ENCODE measurements around the gene MRPS2. TPM values are rescaled to one million over a fixed set of nuclear protein-coding genes. Genes with fewer than 3 reads are reported as not detected.

The MRPS2 gene
- total and polyA plus RNA-seq, 2 of the 4 experiments (the other 2 are of a cell fraction): 53.1 to 104 TPM

DNA sequence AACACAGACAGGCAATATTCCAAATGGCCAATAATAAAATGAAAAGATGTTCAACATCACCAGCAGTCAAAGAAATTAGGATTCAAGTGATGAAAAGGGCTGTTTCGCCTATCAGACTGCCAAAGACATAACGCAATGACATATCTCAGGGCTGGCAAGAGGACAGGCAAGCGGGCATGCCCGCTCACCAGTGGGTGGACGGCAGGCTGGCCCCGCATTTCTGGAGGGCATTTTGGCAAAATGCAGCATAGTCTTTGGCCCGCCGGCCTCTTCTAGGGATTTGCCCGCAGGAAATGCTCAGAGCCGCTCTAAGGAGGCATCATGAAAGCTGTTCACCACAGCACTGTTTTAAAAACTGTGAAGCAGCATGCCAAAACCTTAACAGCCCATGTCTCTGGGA lies 22.3 kb upstream of the MRPS2 start:
- Histone ChIP-seq H2AFZ (replicated peaks; ENCODE audit: low read length, poor library complexity) (no peak overlapping the region), H3K9me3 (ENCODE audit: control insufficient read depth, insufficient read depth, low read length) (no peaks in the 10 kb centered on the region), H3K23ac (ENCODE audit: low read depth, low read length) (no peak overlapping the region), H2AK9ac (replicated peaks; ENCODE audit: low read depth, low read length, poor library complexity) (no peak overlapping the region), H3K27me3 (ENCODE audit: control insufficient read depth, insufficient read depth, low read length) (no peaks in the 10 kb centered on the region), H3K14ac (replicated peaks; ENCODE audit: low read depth, low read length) (no peak overlapping the region), H3K56ac (ENCODE audit: extremely low read depth, insufficient read depth, low read length) (no peak overlapping the region), H3K9me1 (ENCODE audit: insufficient read depth, low read length) (no peaks in the 10 kb centered on the region), H2BK120ac (ENCODE audit: low read depth, low read length) (no peak overlapping the region), H3K4ac (ENCODE audit: low read depth, low read length) (no peak overlapping the region), H2BK20ac (ENCODE audit: low read depth, low read length) (no peak overlapping the region), H4K91ac (ENCODE audit: insufficient read depth, low read depth, low read length) (no peak overlapping the region), H3K9ac (ENCODE audit: low read depth, low read length) (no peak overlapping the region), H2BK5ac (ENCODE audit: low read depth, low read length, poor library complexity, severe bottlenecking) (no peak overlapping the region), H3K4me1 (ENCODE audit: control insufficient read depth, insufficient read depth, low read length) (peaks cover 5% of the 10 kb centered on the region; the same call in 1 of the 2 replicates), H3K27ac (ENCODE audit: insufficient read depth, low read length) (no peak overlapping the region), H3K79me1 (ENCODE audit: low read depth in 1 of 2, low read length in 2 of 2) (peaks cover 16 to 17% of the 10 kb centered on the region in 2 experiments; a peak in 2 of 4 replicates), H3K36me3 (ENCODE audit: control insufficient read depth, insufficient read depth, low read length) (no peaks in the 10 kb centered on the region), H2BK15ac (ENCODE audit: low read depth, low read length) (no peak overlapping the region), H3K18ac (ENCODE audit: low read depth, low read length) (no peak overlapping the region), H3K4me2 (ENCODE audit: low read depth, low read length) (no peak overlapping the region), H2AK5ac (ENCODE audit: low read depth, low read length) (no peak overlapping the region), H4K8ac (ENCODE audit: low read depth in 2 of 2, low read length in 2 of 2) (no peak overlapping the region), H3K4me3 (ENCODE audit: insufficient read depth, low read depth, low read length) (no peak overlapping the region), H4K5ac (ENCODE audit: low read depth, low read length) (no peak overlapping the region), H4K20me1 (ENCODE audit: insufficient read depth, low read length) (no peaks in the 10 kb centered on the region; the same call in 1 of the 2 replicates)
- TF ChIP-seq MAZ (IDR thresholded peaks at IDR 0.05; ENCODE audit: borderline replicate concordance, low read depth, low read length) (no peak), SMC3 (IDR thresholded peaks at IDR 0.05; ENCODE audit: low read depth, low read length) (no peak), NFE2L2 (IDR thresholded peaks at IDR 0.05; ENCODE audit: low read depth, low read length) (no peak), BHLHE40 (IDR thresholded peaks at IDR 0.05; ENCODE audit: low read depth, low read length) (no peak), RCOR1 (IDR thresholded peaks at IDR 0.05; ENCODE audit: insufficient replicate concordance, low read length) (no peak), MXI1 (IDR thresholded peaks at IDR 0.05; ENCODE audit: borderline replicate concordance, low read depth, low read length) (no peak), FOS (IDR thresholded peaks at IDR 0.05; ENCODE audit: low read depth, low read length) (no peak)
- TF ChIP-seq, protein P1, sequence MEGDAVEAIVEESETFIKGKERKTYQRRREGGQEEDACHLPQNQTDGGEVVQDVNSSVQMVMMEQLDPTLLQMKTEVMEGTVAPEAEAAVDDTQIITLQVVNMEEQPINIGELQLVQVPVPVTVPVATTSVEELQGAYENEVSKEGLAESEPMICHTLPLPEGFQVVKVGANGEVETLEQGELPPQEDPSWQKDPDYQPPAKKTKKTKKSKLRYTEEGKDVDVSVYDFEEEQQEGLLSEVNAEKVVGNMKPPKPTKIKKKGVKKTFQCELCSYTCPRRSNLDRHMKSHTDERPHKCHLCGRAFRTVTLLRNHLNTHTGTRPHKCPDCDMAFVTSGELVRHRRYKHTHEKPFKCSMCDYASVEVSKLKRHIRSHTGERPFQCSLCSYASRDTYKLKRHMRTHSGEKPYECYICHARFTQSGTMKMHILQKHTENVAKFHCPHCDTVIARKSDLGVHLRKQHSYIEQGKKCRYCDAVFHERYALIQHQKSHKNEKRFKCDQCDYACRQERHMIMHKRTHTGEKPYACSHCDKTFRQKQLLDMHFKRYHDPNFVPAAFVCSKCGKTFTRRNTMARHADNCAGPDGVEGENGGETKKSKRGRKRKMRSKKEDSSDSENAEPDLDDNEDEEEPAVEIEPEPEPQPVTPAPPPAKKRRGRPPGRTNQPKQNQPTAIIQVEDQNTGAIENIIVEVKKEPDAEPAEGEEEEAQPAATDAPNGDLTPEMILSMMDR (conservative IDR thresholded peaks at IDR 0.05; ENCODE audit: low read depth, low read length): no peak
- TF ChIP-seq, protein P2, sequence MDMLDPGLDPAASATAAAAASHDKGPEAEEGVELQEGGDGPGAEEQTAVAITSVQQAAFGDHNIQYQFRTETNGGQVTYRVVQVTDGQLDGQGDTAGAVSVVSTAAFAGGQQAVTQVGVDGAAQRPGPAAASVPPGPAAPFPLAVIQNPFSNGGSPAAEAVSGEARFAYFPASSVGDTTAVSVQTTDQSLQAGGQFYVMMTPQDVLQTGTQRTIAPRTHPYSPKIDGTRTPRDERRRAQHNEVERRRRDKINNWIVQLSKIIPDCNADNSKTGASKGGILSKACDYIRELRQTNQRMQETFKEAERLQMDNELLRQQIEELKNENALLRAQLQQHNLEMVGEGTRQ (IDR thresholded peaks at IDR 0.05; ENCODE audit: low read depth, low read length): no peak
- DNase-seq: no peak
- intact Hi-C loops (cut with micrococcal nuclease) (no loop called here), in situ Hi-C loops (cut with MboI; ENCODE audit: low sequenced_read_pairs) (no loop called here), dilution Hi-C loops (cut with HindIII; ENCODE audit: low sequenced_read_pairs, unreplicated experiment) (no loop called here)
- CTCF ChIA-PET: no interaction called here
- ATAC-seq (ENCODE audit: low read depth): no peak
- POLR2A ChIA-PET (ENCODE audit: unreplicated experiment): no interaction called here
- BruUV-seq (replicated peaks): no TSS peak
- WGBS, 2 experiments (ENCODE audit: extremely low coverage in 2 of 2, insufficient read length in 1 of 2): 51% methylated on average over 7 of the region's 10 CpGs; no CpG with 5 or more reads in 1 of the 2 experiments
